Neural progenitor cell (in vitro differentiated cells): ENCODE results near the gene ENOPH1. TPM values are rescaled to one million over a fixed set of nuclear protein-coding genes. Genes with fewer than 3 reads are reported as not detected.

Experiments used
- DNase-seq: peaks from one replicate; pipeline ENCODE4 v3.0.0-alpha.2; 2016; ENCODE audit warnings: low spot score
- H2AFZ ChIP-seq: fragments of 200-600 bp; sonication (generic); replicated peaks from 2 replicates; pipeline ENCODE4 v1.6.1; 2016; ENCODE audit warnings: antibody characterized with exemption
- H3F3A ChIP-seq: fragments of 200-600 bp; sonication (generic); 2 replicates; pipeline ENCODE4 v1.6.1; 2016; ENCODE audit warnings: antibody characterized with exemption, low read depth
- H3K27ac ChIP-seq: fragments of 200-600 bp; sonication (generic); 2 replicates; pipeline ENCODE4 v1.5.1; 2016; ENCODE audit warnings: mild to moderate bottlenecking
- H3K27me3 ChIP-seq: fragments of 200-600 bp; sonication (generic); 2 replicates; pipeline ENCODE4 v1.6.1; 2016; ENCODE audit warnings: mild to moderate bottlenecking, moderate library complexity
- H3K36me3 ChIP-seq: fragments of 200-600 bp; sonication (generic); 2 replicates; pipeline ENCODE4 v1.5.1; 2016
- H3K4me1 ChIP-seq: fragments of 200-600 bp; sonication (generic); 2 replicates; pipeline ENCODE4 v1.6.1; 2016; ENCODE audit warnings: mixed run types
- H3K4me2 ChIP-seq: fragments of 200-600 bp; sonication (generic); 2 replicates; pipeline ENCODE4 v1.6.1; 2016
- H3K4me3 ChIP-seq: fragments of 200-600 bp; sonication (generic); 2 replicates; pipeline ENCODE4 v1.5.1; 2016
- H3K79me2 ChIP-seq: fragments of 200-600 bp; sonication (generic); 2 replicates; pipeline ENCODE4 v1.6.1; 2016; ENCODE audit warnings: low read depth
- H3K9ac ChIP-seq: fragments of 200-600 bp; sonication (generic); 2 replicates; pipeline ENCODE4 v1.6.1; 2016
- H3K9me3 ChIP-seq: fragments of 200-600 bp; sonication (generic); 2 replicates; pipeline ENCODE4 v1.5.1; 2016; ENCODE audit warnings: low read depth
- H4K20me1 ChIP-seq: fragments of 200-600 bp; sonication (generic); 2 replicates; pipeline ENCODE4 v1.6.1; 2016; ENCODE audit warnings: low read depth
- H3K27ac Mint-ChIP-seq: 3 replicates; pipeline ENCODE4 v1.8.0; 2021; ENCODE audit warnings: mixed read lengths
- H3K27me3 Mint-ChIP-seq: 2 replicates; pipeline ENCODE4 v1.8.0; 2022; ENCODE audit warnings: low read depth, mild to moderate bottlenecking, inconsistent platforms, moderate library complexity, mixed read lengths; ENCODE audit not compliant: insufficient read depth
- H3K36me3 Mint-ChIP-seq: 3 replicates; pipeline ENCODE4 v1.8.0; 2021; ENCODE audit warnings: mixed read lengths
- H3K4me1 Mint-ChIP-seq: 3 replicates; pipeline ENCODE4 v1.8.0; 2021; ENCODE audit warnings: mixed read lengths
- H3K4me3 Mint-ChIP-seq: 3 replicates; pipeline ENCODE4 v1.8.0; 2021; ENCODE audit warnings: mild to moderate bottlenecking, moderate library complexity, mixed read lengths
- H3K9me3 Mint-ChIP-seq: 3 replicates; pipeline ENCODE4 v1.8.0; 2020; ENCODE audit warnings: mixed read lengths
- EZH2 ChIP-seq: fragments of 200-600 bp; sonication (generic); IDR thresholded peaks from 2 replicates; pipeline ENCODE4 v1.6.1; 2017; ENCODE audit warnings: antibody characterized with exemption, mild to moderate bottlenecking, moderate library complexity
- EZH2phosphoT487 ChIP-seq: fragments of 200-600 bp; sonication (generic); IDR thresholded peaks from 2 replicates; pipeline ENCODE4 v1.6.1; 2017; ENCODE audit warnings: antibody characterized with exemption
- total RNA-seq: library from RNA; depleted of rRNA; stranded (reverse); fragments of >200 nt; gene quantifications from 2 replicates; pipeline ENCODE4 v1.2.3, GENCODE V29; 2015; ENCODE audit warnings: low replicate concordance
- TF ChIP-seq, protein P1 (sequence below): fragments of 200-600 bp; sonication (generic); IDR thresholded peaks from 2 replicates; pipeline ENCODE4 v1.5.1; 2017; ENCODE audit warnings: antibody characterized with exemption, mild to moderate bottlenecking

The ENOPH1 gene
- total RNA-seq, 1 donor from 2014 or later, result 64.4 TPM

DNA sequence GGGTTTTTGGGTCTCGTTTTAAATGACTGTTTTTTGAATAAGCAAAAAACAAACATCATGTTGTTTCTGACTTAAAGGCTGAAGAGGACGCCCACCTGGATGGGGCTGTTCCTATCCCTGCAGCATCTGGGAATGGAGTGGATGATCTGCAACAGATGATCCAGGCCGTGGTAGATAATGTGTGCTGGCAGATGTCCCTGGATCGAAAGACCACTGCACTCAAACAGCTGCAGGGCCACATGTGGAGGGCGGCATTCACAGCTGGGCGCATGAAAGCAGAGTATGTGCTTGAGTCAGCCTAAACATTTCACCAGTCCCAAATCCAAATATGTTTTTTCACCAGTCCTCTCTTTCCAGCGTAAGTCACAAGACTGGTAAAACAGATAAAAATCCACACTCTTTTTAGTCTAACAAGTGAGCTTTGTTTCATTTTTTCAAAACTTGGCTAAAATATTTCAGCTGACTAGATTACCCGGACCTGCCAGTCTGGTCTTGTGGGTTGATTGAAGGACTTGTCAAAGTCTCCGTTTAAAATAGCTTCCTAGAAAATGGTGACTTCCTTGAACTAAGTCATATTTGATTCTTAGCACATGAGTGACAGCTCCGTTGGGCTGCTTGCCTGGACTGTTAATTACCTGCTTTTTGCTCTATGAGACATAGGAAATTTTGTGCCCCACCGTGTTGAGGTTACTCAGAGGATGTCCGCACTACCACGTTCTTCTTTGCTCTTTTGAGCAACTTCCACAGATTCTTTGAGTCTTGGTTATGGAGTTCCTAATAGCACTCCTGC is 20.8 kb downstream of the ENOPH1 start:
- no peaks in the 10 kb centered on the region for H4K20me1 ChIP-seq
- Mint-ChIP-seq H3K27ac (no peak overlapping the region), H3K9me3 (no peaks in the 10 kb centered on the region), H3K36me3 (peaks cover 43% of the 10 kb centered on the region), H3K4me1 (peaks cover 4% of the 10 kb centered on the region), H3K4me3 (no peak overlapping the region), H3K27me3 (peaks cover 2% of the 10 kb centered on the region)
- H2AFZ ChIP-seq, result no peak overlapping the region
- H3K36me3 ChIP-seq, result peaks cover 7% of the 10 kb centered on the region
- no peak overlapping the region for H3K4me2 ChIP-seq
- no peak for DNase-seq
- no peak overlapping the region for H3K9ac ChIP-seq
- H3K9me3 ChIP-seq, result no peaks in the 10 kb centered on the region
- H3K4me3 ChIP-seq, result no peak overlapping the region
- H3K4me1 ChIP-seq, result no peaks in the 10 kb centered on the region
- H3F3A ChIP-seq, result no peaks in the 10 kb centered on the region
- TF ChIP-seq EZH2phosphoT487 (no peak), EZH2 (no peak)
- TF ChIP-seq, protein P1, sequence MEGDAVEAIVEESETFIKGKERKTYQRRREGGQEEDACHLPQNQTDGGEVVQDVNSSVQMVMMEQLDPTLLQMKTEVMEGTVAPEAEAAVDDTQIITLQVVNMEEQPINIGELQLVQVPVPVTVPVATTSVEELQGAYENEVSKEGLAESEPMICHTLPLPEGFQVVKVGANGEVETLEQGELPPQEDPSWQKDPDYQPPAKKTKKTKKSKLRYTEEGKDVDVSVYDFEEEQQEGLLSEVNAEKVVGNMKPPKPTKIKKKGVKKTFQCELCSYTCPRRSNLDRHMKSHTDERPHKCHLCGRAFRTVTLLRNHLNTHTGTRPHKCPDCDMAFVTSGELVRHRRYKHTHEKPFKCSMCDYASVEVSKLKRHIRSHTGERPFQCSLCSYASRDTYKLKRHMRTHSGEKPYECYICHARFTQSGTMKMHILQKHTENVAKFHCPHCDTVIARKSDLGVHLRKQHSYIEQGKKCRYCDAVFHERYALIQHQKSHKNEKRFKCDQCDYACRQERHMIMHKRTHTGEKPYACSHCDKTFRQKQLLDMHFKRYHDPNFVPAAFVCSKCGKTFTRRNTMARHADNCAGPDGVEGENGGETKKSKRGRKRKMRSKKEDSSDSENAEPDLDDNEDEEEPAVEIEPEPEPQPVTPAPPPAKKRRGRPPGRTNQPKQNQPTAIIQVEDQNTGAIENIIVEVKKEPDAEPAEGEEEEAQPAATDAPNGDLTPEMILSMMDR, result no peak
- H3K27me3 ChIP-seq, result no peaks in the 10 kb centered on the region
- no peak overlapping the region for H3K27ac ChIP-seq
- H3K79me2 ChIP-seq, result peaks cover 61% of the 10 kb centered on the region

DNA sequence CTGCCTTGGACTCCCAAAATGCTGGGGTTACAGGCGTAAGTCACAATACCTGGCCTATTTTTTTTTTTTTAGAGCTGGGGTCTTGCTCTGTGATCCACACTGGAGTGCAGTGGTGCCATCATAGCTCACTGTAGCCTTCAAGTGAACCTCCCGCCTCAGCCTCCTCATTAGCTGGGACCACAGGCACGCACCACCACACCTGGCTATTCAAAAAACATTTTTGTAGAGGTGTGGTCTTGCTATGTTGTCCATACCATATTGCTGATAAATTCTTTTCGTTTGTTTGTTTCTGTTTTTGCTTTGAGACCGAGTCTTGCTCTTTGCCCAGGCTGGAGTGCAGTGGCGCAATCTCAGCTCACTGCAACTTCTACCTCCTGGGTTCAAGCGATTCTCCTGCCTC is 21.6 kb downstream of the ENOPH1 start:
- H3K4me1 ChIP-seq, result no peaks in the 10 kb centered on the region
- no peaks in the 10 kb centered on the region for H4K20me1 ChIP-seq
- H3K4me3 Mint-ChIP-seq, result no peak overlapping the region
- no peak overlapping the region for H3K27ac ChIP-seq
- H3K79me2 ChIP-seq, result peaks cover 57% of the 10 kb centered on the region
- DNase-seq, result no peak
- H3K27ac Mint-ChIP-seq, result no peak overlapping the region
- H2AFZ ChIP-seq, result no peak overlapping the region
- H3K9me3 Mint-ChIP-seq, result no peaks in the 10 kb centered on the region
- peaks cover 2% of the 10 kb centered on the region for H3K27me3 Mint-ChIP-seq
- peaks cover 16% of the 10 kb centered on the region for H3K36me3 ChIP-seq
- no peak for TF ChIP-seq EZH2
- TF ChIP-seq, protein P1, result no peak
- peaks cover 42% of the 10 kb centered on the region for H3K36me3 Mint-ChIP-seq
- no peak overlapping the region for H3K4me2 ChIP-seq
- H3F3A ChIP-seq, result no peaks in the 10 kb centered on the region
- H3K27me3 ChIP-seq, result no peaks in the 10 kb centered on the region
- no peak overlapping the region for H3K4me3 ChIP-seq
- H3K4me1 Mint-ChIP-seq, result peaks cover 4% of the 10 kb centered on the region
- H3K9ac ChIP-seq, result no peak overlapping the region
- no peaks in the 10 kb centered on the region for H3K9me3 ChIP-seq

DNA sequence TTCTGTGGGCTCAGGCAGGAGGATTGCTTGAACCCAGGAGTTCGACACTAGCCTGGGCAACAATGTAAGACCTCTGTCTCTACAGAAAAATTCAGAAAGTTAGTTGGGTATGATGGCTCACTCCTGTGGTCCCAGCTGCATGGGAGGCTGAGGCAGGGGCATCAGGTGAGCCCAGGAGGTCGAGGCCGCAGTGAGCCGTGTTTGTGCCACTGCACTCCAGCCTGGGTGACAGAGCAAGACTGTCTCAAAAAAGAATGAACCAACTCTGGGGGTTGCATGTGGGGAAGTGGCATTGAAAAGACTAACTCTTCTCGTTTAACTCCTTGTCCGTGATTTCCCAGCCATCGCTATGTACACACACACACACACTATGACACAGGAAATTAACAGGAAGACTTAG is 26.9 kb downstream of the ENOPH1 start:
- Histone ChIP-seq H3K79me2 (peaks cover 20% of the 10 kb centered on the region), H3K4me2 (no peak overlapping the region), H3K27ac (no peak overlapping the region), H2AFZ (no peak overlapping the region), H3K9me3 (no peaks in the 10 kb centered on the region), H4K20me1 (peaks cover 5% of the 10 kb centered on the region), H3K4me3 (no peak overlapping the region), H3K9ac (no peak overlapping the region), H3F3A (peaks cover 25% of the 10 kb centered on the region), H3K36me3 (peaks cover 16% of the 10 kb centered on the region), H3K4me1 (no peaks in the 10 kb centered on the region), H3K27me3 (no peaks in the 10 kb centered on the region)
- Mint-ChIP-seq H3K4me1 (peaks cover 4% of the 10 kb centered on the region), H3K27me3 (no peaks in the 10 kb centered on the region), H3K4me3 (no peak overlapping the region), H3K9me3 (no peaks in the 10 kb centered on the region), H3K27ac (no peak overlapping the region), H3K36me3 (peaks cover 13% of the 10 kb centered on the region)
- no peak for TF ChIP-seq EZH2
- TF ChIP-seq, protein P1, result no peak
- TF ChIP-seq EZH2phosphoT487, result no peak
- DNase-seq, result no peak
